Colon (tissue), 2 donors: ENCODE data around the gene TLR9.

ENCODE experiments used
- FAIRE-seq: peaks from 2 replicates; lab custom pipeline; 2012; peaks lifted over from hg19 to GRCh38; lab: Jason Lieb, UNC
- donor health status: control.
- donor health status: control.

TLR9 gene

DNA sequence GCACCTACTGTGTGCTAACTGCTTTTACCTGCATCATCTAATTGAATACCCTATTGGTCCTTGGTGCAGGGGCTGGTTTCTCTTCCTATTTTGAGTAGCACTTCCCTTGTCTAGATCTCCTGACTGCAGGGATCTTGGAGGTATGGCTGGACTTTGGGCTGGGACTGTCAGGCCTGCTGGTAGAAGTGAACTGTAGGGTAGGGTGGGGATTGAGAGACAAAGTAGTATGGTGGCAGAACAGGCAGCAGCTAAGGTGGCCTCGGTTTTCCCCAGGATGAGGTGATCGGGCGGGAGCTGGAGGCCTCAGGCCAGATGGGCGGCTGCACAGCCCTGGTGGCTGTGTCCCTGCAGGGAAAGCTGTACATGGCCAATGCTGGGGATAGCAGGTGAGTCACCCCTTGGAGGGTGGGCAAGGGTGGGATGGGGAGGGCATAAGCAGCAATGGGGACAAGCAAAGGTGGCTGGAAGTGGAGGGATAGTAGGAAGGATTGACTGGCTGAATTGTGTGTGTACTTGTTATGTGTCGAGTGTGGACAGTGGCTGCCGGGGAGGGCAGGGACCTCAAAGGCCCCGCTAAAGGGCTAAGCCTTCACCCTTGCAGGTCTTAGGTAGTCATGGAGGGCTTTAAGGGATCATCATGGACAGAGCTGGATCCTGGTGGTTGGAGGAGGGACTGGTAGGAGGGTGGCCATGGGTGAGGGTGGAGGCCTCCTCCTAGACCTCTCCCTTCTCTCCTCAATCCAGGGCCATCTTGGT, 22.1 kb upstream of the TLR9 start:
- no peak for FAIRE-seq

DNA sequence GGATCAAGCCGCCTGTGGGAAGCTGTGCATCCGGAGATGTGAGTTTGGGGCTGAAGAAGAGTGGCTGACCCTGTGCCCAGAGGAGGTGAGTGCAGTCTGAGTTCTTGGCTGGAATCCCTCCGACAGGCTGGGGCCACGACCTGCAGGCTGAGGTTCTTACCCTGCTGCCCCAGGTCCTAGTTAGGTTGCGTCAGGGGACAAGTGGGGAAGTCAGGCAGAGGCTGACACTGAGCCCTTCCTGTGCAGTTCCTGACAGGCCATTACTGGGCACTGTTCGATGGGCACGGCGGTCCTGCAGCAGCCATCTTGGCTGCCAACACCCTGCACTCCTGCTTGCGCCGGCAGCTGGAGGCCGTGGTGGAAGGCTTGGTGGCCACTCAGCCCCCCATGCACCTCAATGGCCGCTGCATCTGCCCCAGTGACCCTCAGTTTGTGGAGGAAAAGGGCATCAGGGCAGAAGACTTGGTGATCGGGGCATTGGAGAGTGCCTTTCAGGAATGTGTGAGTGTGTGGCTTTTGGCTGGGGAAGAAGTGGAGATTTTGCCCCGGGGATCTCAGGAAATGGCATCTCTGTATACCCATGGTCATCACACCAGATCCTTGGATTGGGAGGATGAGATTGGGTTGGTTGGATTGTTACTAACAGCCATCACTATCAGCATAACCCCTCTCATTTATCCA, 21.4 kb upstream of the TLR9 start:
- FAIRE-seq, result no peak

DNA sequence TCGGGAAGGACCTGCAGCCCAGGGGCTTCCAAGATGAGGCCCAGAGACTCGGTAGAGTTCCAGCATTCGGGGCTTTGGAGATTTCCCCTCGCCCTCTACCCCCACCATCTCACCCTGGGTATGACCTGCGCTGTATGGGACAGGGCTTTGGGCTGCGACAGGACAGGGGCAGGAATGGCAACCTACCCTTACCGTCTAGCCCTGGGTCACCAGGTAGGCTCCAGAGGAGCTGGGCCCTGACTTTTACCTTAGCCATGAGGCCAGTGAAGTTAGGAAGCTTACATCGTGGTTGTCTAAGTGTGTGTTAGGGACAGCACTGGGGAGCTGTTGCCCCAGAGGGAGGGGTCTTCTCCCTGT, 20.8 kb upstream of the TLR9 start:
- FAIRE-seq, result no peak

DNA sequence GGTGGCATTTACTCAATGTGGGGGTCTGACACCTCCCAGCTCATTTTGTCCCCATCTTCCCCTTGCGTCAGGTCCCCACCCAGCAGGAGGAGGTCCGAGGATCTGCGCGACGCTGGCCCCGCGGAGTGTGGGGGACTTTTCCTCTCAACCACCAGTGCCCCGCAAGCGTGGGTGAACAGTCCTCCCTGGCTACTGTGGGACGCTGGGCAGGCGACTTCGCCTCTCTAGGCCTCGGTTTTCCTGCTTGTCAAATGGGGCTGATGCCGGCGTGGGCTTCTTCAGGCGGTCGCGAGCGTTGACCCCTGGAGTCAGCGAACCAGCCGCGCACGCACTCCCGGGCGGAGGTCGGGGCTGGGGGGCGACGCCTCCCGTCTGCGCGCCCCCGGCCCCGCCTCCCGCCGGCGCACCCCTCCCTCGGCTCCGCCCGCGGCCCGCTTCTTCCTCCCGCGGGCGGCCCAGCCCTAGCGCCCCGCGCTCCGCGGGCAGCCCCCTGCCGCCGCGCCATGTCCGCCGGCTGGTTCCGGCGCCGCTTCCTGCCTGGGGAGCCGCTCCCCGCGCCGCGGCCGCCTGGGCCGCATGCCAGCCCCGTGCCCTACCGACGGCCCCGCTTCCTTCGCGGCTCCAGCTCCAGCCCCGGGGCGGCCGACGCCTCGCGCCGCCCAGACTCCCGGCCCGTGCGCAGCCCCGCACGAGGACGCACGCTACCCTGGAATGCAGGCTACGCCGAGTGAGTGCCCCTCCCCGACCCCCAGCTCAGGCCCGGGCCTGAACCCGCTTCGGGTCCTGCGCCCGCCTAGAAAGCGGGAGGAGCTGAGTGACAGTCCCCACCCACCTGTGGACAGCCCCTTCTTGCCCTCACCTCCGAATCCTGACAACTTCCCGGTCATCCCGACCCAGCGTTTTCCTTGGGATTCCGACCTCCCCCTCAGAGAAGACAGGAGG, 20.1 kb upstream of the TLR9 start, which contains the start of gene PPM1M:
Gene PPM1M (plus strand): TSS at position 438 of the 942 bp plus-strand sequence. CDS start 66 bp downstream, at position 504.
- no peak for FAIRE-seq

DNA sequence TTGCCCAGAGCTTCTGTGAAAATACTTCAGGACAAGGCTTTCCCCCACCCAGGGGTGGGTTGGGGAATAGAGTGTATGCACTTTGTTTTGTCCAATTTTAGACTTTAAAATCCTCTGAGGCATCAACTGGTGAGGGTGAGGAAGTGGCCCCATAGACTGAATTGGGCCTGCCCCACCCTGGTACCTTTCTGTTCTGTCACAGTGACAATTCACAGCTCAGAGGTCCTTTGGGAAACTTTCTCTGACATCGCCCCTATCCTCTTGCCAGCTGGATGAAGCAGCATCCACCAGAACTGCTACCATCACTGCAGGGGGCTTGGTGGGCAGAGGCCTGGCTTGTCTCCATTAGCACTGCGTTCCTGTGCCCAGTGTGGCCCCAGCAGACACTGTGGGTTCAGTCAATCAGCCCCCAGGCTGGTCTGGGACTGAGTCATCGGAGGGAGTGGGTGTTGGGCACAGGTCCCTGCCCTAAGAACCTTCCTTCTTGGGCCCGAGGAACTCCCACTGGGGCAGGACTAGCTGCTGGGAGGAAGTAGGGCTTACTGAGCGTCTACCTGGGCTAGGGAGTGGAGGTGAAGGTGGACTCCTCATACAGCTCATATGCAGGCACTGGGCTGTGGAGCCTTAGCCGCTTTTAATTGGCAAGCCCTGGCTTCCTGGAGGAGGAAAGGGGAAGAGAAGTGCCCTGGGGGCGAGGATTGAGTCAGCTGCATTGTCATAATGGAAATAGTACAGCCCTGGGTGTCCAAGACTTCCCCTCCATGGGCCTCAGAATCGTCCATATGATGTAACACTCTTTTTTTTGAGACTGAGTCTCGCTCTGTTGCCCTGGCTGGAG, 18.6 kb upstream of the TLR9 start:
- FAIRE-seq, result no peak

DNA sequence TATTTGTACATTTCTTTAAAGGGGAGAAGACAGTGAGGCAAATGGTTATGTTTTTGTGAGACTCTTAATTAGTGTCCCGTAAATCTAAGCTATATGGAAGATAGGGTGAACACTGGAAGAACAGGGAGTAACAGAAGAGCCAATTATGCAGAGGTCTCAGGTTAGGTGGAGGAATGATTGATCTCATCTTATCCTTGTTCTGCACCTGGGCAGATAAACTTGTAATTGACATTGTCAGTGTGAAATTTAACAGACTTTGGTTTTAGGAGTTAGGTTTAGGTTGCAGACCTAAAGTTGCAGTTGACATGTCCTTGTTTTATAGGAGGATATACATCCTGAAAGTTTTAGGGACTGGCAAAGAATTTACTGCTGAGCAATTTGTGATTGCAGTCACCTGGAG, 16.6 kb upstream of the TLR9 start:
- FAIRE-seq, result no peak

DNA sequence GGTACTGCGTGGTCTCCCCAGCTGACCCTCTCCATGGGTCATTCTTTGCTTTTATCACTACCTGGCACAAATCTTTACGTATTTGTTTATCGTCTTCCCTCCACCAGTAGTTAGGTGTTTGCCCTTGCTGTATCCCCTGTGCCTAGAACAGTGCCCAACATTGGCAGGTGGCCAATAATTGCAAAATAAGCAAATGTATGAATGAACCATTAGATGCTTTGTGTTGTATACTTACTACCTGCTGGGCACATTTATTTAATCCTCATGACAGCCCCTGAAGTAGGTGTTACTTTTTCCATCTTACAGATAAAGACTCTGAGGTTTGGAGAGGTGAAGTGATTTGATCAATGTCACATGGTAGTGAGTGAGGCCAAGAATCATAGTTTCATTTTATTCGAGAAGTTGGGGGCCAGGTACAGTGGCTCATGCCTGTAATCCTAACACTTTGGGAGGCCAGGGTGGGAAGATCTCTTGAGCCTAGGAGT, 15.5 kb upstream of the TLR9 start:
- no peak for FAIRE-seq

DNA sequence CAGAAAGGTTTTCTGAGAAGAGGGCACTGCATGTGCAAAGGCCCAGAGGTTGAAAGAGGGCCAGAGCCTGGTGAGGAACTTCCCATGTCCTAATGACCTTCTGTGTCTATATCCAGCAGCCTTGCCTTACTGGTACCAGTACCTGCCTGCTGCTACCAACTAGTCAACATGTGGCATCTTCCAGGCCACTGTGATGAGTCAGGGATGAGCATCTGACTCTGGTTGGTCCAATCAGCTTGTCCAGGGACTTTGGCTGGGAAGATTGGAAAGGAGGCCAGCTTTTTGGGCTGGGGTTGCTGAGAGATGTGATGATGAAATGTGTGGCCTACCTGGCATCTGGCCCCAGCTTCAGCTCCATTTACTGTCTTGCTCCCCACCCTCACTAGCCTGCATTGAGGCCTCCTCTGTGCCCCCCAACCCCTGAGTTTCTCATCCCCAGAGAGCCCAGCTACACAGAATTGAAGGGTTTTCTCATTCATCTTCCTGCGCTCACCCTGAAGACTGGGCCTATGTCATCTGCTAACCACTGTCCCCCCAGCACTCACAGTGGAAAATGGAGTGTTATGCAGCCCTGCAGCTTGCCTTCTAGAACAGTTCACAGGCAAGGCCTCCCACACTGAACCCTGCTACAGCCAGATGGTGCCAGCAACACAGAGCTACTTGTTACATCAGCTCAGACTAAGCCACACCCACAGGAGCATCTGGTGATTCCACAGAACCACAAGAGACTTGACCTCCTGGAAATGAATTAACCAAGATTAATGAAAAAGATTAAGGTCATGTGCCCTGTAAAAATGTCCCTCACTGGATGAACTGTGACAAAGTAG, 14.8 kb upstream of the TLR9 start:
- no peak for FAIRE-seq

DNA sequence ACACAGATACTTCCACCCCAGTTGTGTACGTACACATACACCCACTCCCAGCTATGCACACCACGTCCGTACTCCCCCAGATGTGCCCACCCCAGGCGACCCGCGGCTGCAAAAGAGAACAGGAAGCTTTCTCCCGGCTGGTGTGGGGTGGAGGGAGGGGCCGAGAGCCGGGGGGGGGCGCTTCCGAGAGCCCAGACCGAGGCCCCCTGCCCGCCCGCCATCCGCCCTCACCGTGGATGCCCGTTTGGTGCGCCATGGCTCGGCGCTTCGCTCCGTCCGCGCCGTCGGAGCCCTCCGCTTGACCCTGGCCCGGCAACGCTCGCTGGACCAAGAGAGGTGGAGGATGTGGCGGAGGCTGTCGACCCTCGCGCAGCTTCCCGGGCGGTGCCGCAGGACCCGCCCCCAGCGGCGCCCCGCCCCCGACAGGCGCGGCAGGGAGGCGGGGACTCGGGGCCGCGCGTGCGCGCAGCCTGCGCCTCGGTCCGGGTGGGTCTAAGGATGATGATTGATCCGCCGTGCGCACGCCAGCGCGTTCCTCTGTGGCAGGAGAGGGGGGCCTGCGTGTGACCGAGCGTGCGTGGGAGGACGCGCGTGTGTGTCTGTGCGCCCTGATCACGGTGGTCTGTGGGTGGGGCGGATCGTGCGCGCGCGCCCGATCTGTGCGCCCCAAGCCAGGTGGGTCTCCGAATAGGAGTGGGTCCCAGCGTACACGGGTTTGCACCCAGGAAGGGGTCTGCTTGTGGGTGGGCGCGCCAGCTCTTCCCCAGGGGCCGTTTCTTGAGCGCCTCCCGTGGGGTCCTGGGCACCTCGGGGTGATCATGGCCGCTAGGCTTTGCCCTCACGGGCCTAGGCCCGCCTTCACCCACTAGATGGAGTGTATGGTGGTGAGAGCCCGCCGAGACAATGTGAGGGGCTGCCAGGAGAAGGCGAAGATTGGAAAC, 13.6 kb upstream of the TLR9 start, which contains the start of gene TWF2:
Gene TWF2 (minus strand): TSS at position 398 of the 941 bp plus-strand sequence. CDS start 142 bp downstream, at position 256.
- no peak for FAIRE-seq

DNA sequence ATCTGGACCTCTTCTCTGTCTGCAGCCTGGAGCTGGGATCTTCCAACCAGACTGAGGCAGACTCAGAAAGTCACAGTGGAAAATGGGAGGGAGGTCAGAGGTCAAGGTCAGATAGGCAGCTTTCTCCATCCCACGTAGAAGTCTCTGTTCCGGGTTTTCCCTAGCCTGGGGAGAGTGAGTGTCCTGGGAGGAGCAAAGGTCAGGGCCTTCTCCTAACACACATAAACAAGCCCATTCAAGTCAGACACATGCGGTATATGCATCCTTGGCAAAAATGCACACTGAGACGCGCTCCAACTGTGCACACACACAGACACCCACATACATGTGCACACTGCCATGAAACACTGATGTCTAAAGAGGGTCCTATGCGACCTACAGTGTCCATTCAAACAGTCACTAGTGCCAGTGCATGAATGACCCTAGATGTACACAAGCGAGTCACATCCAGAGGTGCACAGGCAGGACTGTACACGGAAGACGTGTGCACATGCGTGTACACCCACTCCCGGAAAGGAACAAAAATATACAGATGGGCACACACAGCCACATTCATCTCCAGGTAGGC, 12.8 kb upstream of the TLR9 start:
- no peak for FAIRE-seq

DNA sequence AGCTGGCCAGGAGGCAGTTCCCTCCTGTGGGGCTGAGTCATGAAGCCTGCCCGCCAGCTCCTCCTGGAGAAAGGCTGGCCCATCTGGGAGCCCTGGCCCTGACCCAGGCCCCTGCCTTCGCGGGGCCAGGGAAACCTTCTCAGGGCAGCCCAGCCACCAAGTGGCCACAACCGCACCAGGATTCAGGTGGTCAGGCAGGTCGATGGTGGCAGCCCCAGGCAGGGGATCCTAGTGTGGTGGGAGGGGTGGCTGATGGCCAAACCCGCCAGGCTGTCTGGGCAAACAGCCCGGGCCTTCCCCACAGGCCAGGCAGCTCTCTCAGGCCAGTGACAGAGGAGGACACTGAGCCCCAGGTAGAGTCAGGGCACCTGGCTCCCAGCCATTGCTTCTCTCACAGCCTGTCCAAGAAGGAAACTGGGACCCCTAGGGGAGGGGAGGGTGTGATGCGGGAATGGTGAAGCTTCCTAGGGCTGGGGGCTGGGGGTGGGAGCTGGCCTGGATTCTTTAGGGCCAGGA, 12.3 kb upstream of the TLR9 start:
- FAIRE-seq, result no peak

DNA sequence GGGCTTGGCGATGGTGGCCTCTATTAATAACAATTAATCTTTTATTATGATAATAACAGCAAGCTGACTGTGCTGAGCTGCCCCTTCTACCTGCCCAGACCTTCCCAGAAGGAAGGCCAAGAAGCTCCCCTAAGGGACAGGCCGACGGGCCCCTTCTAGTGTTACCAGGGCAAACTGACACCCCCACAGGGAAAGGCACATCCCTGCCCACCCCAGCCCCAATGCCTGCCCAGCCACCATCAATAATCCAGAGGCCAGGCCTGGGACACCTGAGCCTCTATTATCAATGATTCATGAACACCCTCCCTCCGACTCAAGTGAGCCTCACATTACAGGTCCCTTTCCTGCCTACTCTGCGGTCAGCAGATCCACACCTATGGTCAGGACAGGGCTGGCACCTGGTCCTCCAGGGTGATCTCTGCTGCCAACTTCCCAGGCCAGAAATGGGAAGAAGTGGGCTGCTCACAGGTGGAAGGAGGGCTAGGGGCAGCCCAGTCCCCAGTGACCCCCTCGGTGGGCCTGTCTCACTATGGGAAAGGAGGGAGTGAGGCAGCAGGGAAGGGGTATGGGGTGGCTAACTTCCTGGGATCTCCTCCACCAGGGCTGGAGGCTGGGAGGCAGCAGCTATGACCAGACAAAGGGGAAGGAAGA, 11.7 kb upstream of the TLR9 start:
- FAIRE-seq, result no peak

DNA sequence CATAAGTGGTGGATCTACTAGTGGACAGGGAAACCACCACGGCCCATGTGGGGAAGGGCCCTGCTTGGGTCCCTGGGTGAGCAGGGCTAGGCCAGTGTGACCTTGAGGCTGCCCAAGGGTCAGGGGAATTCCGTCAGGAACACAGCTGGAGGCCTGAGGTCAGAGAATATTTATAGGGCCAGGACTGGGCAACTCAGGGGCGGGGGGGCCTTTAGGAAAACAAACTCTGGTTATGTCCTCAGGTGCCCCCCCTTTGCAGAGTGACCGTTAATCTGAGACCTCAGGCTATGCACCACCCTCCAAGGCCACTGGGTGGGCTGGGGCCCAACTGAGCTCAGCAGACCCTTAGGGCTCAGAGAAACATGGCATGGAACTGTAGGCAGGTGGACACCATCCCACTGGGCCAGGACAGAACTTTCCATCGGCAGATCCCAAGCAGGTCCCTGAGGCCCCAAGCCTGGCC, 11.0 kb upstream of the TLR9 start:
- FAIRE-seq, result no peak

DNA sequence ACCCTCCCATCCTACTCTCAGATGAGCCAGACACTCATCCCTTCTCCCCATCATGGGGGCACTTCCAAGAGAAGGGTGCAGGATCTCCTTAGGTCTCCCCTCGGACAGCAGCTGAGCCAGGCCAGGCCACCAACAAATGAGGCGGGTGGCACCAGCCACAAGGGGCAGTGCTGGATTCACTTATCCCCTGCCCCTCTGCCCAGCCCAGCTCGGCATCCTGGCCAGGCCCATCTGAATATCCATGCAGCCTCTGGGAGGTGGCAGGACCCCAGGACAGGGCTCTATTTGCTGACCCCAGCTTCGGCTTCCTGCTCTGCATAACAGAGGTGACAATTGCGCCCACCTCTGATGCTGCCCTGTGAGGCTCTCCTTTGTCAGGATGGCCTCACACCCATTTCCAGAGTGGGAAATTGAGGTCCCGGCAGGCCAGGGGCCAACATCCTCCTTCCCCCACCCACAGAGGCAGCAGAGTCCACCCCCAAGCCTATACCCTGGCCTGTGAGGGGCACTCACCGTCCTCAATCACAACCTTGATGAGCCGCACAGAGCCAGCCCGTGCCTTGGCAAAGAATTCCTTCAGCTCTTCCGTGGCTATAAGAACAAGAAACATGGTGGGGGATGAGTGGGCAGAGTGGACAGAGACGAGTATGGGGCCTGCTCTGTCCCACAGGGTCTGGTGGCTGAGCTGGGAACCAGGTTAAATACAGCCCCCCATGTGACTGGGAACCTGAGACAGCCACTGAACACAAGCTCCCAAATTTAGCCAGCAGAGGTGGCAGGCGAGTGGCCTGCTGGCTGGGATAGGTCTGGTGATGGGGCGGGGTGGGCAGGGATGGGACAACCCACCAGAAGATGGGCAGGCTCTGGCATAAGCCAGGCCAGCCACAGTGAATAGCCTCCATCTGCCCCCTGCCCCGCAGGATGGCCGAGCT, 9.3 kb upstream of the TLR9 start:
- FAIRE-seq, result no peak

DNA sequence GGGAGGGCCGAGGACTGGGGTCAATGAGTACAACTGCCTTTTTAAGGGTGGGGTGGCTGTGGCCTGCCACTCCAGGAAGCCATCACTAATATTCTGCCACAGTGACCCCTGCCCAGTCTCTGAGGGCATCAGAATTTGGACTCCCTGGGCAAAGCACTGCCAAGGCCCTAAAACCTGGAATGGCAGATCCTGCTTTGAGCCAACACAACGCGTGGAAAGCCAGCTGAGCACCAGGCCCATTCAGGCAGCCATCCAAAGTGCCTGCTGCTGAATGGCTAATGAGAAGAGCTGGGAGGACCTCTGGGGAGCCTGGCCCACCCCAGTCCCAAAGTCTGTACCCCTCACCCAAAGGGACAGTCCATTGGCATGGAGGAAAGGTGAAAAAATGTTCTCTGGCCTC, 8.5 kb upstream of the TLR9 start:
- FAIRE-seq, result no peak

DNA sequence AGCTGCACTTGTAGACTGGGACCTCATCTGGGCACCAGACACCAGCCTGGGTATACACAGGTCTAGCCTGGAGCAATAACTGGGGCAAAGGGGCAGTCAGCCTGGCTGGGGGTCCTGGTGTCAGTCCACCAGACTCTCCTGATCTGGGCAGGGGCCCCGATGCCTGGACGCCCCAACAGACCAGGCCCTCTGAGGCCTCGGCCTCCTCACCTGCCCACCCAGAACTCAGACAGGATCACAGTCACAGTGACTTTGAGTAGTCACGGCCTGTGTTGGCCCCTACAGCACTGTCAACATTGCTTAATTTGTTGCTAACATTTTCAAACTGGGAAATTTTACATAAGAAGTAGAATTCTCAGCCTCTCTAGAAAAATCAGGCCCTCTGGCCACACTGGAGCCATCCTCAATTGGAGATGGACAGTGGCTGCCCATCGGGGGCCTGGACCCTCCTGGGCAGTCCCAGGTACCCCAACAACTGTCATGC, 7.7 kb upstream of the TLR9 start:
- FAIRE-seq, result no peak
